GM19238 (cell line): Measurements from ENCODE around the gene RAB31.
"Not testable (repeated sequence)": the region's sequence is repeated elsewhere in the genome, so short reads cannot be mapped to it uniquely, and the experiment has no call there.

Source experiments
- DNase-seq: peaks from one replicate; pipeline ENCODE4 v3.0.0; 2011; ENCODE audit warnings: low spot score; ENCODE audit not compliant: insufficient read length

Gene RAB31, protein sequence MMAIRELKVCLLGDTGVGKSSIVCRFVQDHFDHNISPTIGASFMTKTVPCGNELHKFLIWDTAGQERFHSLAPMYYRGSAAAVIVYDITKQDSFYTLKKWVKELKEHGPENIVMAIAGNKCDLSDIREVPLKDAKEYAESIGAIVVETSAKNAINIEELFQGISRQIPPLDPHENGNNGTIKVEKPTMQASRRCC

DNA sequence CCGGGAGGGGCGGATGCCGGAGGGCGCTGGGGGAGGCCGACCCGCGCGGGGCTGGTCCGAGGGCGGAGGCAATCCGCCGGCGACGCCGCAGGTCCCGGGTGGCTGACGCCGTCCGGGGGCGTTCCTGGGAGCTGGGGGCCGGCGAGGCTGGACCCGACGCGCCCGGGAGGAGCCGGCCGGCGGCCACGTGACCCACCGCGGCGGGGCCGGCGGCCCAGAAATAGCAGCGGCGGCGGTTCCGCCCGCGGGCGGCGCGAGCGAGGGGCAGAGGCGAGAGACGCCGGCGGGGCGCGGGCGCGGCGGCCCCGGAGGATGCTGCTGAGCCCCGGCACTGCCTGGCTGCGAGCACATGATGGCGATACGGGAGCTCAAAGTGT lies at the start of gene RAB31:
TSS of gene RAB31 (plus strand) at position 245 of the 377 bp plus-strand sequence. CDS start at position 350, 105 bp downstream.
- DNase-seq = peak; percentile 62

DNA sequence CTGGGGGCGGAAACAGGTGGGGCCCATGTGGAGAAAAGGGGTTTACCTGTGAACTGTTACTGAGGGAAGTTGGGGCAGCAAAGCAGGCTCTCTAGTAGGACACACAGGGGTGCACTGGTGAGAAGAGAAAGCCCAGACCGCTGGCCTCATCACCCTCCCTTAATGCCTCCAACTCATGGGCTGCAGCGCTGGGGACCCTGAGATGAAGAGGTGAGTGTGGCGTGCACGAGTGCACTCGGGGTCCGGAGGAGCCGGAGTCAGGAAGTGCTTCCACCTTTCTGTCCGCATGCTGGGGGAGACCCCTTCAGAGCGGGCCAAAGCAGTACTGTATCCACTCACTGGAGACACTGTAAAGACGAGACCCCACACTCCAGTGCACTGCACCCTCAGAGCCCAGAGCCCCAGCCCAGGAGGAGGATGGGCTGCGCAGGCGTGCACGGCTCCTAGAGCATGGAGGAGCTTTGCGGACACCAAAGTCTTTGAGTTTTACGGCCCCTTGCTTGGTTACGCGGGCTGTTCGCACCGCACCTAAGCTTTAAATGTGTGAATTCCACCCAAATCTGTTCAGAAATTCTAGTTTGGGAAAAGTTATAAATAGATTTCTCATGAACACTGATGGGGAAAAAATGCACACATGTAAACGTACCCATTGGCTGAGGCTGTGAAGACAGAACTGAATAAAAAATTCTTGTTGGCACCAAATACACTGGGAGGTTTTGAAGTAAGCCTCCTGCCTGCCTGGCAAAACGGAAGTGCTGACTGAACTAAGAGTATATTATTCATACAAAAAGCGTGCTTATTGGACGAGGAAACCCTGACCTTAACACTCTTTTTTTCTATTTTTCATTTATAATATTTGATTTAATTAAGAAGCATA lies 48.4 kb upstream of the RAB31 start:
- no peak for DNase-seq

DNA sequence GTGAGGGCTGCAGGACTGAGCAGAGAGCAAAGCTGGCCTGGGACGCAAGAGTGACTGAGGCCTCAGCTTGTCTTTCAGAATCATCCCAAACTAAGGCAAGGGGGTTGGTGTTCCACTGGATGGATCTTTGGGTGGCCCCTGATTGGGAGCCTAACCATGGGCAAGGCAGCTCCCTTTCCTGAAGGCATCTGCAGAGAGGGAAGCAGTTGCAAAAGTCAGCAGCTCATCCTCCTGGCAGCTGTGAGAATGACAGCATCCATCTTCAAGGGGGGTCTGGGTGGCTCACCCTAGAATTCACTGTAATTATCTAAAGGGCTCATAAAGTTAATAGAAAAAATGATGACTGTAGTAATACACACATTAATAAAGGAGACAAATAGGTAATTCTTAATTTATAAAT lies 46.5 kb upstream of the RAB31 start:
- no peak for DNase-seq

DNA sequence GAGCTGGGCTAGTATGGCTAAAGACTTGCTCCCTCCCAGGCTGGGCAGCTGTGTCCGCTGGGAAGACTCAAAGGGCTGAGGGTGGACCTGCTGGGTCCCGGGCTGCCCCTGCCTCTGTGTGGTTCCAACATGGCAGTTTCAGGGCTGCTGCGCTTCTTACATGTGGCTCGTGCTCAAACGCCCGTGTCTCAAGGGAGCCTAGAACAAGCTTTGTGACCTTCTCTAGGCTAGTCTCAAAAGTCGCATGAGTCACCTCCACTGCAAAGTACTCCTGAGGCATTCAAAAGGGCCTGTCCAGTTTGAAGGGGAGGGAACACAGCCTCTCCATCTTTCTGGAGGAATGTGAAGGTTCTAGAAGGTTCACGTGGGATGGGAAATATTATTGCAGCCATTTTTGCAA lies 44.7 kb upstream of the RAB31 start:
- DNase-seq = no peak

DNA sequence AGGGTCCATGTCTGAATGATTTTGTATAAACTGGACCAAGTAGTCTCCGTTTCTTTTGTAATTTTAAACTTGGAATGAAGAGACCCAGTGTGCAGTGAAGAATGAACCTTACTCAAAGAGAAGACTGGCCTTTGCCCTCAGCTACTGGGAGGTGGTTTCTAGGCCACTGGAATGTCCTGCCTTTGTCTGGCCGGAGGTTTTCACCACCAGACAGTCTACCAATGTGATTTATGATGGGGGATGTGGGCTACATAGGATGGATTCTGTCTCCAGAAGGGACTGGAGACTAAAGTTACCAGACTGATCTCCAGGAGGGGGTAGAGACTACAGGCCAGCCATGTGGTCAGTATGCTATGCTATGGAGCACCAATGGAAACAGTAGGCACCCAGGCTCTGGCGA lies 42.8 kb upstream of the RAB31 start:
- no peak for DNase-seq

DNA sequence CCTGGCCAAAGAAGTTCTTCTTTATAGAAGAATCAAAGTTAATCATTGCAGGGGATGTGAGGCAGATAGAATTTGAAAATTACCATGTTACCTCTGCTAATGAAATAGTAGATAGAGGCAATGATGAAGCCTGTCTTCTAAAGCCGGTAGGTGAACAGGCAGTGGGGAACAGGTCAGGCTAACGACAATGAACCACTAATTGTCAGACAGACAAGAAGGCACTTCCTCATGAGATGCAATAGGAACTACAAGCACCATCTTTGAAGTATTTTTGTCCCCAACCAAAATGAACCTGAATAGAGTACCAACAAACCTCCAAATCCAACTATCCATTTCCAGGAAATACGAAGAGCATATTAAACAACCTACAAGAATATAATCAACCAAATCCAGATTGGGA lies 41.6 kb upstream of the RAB31 start:
- no peak for DNase-seq

DNA sequence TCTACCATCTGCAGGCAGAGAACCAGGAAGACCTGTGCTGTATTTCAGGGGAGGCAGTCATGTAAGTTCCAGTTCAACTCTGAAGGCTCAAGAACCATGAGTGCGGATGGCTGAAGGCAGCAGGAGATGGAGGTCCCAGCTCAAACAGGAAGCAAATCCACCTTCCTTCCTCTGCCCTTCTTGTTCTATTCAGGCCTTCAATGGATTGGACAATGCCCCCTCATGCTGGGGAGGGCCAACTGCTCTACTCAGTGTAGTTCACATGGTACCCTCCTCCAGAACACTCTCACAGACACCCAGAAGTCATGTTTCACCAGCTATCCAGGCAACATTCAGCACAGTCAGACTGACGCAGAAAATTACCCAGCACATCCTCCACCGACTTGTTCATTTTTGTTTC lies 39.1 kb upstream of the RAB31 start:
- DNase-seq = no peak

DNA sequence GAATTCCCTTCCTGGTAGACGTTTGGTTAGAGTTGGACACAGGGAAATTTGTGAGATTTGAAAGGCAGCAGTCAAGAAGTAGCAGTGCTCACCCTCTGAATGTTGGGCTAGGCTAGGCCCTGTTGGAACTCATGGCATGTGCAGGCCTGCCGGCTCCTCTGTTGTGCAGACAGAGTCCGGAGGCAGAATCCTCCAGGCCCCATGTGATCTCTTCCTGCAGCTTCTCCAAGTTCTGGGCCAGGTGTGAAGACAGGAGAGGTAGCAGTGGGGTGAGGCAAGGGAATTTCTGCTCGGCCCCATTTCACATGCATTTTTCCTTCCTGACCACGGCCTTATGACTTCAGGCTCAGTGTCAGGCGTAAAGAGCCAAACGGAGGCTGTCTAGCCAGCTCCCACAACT lies 36.9 kb upstream of the RAB31 start:
- DNase-seq = no peak

DNA sequence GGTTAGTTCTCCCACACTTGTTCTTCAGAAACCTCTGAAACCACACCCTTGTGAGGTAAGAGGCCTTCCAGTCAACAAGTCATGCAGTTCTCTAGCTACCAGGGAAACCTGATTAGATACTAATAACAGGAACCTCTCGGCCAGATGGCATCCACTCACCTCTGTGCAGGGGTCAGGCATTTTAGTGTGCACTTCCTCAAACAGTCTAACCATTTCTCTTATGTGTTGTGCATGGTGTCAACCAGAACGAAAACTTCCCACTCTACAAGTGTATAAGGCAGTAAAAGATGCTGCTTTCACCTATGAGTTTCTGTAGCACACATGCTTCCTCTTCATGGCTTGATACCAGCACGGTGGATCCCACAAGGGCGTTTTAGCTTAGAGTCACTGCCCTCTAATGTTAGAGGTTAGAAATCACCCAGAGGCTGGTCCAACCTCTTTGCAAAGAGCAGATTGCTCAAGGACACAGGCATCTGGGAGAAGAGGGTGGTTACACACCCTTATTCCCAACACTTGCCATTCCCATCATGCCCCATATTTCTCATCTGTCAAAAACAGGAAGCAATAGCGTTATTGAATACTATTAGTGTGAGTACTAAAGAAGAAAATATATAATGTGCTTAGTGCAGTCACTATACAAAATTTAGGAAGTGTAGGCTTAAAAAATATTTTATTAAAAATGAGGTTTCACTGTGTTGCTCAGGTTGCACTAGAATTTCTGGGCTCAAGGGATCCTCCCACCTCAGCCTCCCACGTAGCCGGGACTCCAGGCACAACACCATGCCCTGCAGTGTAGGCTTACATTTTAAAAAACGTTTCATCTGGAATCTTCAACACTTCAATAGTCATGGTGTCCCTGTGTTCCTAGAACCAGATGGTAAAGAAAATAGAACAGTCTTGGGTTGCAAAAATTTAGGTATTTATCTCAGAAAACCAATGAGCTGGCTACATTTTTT lies 34.5 kb upstream of the RAB31 start:
- peak; percentile 89 for DNase-seq

DNA sequence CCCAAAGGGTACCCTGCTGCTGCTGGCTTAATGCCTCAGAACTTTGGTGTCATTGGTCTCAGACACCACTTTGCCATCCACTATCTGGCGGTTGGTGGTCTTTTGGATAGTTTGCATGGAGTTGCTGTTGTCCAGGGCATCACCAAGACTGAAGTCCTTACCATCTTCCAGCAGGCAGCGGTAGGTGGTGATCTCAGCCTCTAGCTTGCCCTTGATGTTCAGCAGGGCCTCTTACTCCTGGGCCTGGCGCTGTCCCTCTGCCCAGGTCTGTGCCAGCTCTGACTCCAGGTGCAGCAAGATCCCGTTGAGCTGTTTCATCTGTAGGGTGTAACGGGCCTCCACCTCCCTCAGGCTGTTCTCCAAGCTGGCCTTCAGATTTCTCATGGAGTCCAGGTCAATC lies 29.9 kb upstream of the RAB31 start:
- not testable (repeated sequence) for DNase-seq

DNA sequence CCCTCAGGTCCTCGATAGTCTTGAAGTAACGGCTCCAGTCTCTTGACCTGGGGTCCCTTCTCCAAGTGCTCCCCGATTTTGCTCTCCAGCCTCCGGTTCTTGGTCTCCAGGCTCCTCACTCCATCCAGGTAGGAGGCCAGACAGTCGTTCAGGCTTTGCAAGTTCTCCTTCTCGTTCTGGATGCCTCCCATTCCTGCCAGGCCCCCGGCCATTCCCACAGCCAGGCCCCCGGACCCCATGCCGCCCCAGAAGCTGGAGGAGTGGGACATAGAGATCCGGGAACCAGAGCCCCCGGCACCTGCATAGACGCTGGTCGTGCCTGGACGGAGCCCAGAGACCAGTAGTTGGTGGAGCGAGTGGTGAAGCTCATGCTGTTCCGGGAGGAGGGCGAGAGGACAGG lies 29.0 kb upstream of the RAB31 start:
- no peak for DNase-seq

DNA sequence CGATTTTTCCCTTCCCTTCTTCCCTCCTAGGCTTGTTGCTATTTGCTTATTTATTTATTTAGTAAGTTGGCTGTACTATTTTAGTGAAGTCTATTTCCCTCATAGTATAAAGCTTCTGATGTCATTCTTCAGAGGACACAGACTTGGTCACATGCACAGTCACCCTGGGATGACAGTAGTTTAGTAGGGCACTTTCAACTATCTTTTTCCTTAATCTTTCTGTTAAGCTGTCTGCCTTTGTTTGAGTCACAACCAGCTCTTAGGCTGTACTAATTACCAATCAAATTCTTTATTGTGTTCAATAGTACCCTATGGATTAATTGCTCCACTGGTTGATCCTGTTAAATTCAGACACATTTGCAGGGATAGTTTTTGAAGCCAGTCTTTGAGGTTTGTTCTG lies 26.9 kb upstream of the RAB31 start:
- DNase-seq = no peak

DNA sequence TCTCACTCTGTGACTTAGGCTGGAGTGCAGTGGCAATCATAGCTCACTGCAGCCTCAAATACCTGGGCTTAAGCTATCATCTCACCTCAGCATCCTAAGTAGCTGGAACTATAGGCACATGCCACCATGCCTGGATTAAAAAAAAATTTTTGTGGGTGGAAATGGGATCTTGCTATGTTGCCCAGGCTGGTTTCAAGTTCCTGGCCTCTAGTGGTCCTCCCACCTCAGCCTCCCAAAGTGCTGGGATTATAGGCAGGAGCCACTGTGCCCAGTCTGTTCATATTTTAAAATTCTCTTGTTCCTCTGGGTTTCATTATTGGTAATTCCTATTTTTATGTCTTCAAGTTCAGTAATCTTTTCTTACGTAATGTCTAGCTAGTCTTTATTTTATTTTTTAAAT lies 25.5 kb upstream of the RAB31 start:
- DNase-seq = no peak

DNA sequence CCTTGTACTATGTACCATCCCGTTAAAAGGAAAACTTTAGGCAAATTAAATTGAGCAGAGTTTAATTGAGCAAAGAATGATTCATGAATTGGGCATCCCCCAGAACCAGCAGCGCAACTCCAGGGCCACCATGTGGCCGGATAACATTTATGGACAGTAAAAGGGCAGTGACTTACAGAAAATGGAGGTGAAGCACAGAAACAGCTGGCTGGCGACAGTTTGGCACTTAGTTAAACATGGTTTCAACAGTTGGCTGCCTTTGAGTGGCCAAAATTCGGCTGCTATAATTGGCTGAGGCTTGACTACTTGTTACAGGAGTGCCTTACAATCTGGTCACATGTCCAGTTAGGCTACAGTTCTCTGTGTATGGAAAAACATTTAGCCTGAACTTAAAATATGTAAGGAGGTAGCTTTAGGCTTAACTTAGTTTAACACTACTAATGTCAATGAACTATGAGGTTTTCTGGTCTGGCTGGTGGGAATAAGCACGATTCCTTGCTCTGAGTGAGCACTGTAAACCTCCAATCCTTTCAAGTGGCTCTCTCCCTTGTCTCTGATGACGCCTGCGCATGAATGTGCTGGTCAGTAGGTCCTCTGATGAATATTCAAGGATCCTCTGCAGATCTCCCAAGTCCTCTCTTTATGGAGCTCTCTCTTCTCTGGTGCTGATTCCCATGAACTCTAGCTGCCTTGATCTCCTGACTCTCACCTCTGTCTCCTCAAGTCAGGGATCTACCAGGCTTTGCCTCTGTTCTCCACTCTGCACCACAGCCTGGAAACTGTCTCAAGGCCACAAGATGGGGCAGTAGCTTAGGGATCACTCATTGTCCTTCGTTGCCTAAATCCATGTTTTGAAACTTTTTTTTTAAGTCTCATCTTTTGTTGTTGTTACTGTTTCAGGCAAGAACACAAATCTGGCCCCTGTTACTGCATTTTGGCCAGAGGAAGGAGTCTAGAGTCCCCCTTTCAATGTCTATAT lies 24.4 kb upstream of the RAB31 start:
- DNase-seq = no peak

DNA sequence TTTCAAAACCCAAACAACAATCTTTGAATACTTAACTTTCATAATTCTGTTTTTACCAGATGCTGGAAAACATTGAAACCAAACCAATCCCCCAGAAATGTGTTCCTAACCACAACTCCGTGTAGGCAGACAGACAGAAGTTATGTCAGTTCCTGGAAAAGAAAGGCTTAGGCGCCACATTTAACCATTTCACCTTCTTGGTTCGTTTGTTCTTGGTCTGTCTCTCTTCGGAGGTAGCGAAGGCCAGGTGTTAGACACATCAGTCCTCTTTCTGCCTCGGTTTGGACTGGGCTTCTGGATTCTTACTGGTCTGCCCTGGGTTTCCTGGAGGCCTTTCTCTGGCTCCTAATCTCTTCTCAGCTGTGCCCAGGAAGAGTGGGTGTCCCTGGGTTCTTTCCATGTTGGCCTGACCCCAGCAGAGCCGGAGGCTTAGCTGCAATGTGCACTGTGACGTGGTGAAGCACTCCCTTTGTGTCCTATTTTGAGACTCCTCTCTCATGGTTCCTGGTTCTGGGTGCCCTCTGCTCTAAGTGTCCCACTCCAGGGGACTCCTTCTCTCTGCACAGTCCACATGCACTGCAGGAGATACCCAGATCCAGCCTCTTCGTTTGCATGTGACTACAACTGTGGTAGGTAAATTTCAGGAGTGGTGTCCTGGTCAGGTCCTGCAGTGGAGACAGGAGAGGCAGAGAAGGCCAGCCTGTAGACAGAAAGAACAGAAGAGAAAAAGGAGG lies 23.1 kb upstream of the RAB31 start:
- DNase-seq = no peak

DNA sequence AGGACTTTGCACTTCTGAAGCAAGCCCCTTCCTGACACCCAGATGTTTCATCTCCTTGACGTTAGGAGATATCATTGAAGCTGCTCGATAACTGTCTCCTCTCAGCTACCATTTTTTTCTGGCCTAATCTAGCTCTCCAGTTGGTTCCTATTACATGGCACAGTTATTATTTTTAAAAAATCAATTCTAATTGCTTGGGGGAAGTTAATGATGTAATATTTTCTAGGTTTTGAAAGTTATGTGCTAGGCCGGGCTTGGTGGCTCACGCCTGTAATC lies 22.5 kb upstream of the RAB31 start:
- DNase-seq = no peak

DNA sequence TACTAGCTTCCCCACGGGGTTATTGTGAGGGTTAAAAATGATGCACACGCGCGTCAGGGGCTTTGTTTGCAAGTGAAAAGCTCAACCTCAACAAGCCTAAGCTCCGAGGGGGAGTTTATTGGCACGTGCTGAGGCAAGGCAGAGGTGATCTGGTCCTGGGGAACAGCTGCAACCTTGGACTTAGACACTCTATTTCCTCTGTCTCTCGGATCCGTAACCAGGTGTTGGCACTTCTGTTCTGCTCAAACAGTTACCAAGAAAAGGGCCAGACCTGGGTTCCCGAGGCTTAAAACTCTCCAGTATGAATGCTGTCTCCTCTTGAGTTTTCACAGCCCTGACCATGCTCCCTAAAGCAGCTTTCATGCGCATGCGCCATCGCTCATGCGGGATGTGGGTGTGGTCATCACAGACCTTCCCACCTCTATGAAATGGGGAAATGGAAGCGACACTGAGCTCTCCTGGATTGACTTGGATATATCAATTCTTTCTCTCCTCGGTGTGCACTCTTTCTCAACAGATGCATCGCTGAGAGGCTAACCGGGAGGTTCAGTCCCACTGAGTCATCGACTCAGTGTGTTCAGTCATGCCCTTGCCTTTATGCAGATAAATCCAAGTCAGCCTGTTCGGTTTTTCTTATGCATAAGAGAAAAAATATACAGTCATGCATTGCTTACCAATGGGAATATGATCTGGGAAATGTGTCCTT lies 19.9 kb upstream of the RAB31 start:
- DNase-seq = no peak

DNA sequence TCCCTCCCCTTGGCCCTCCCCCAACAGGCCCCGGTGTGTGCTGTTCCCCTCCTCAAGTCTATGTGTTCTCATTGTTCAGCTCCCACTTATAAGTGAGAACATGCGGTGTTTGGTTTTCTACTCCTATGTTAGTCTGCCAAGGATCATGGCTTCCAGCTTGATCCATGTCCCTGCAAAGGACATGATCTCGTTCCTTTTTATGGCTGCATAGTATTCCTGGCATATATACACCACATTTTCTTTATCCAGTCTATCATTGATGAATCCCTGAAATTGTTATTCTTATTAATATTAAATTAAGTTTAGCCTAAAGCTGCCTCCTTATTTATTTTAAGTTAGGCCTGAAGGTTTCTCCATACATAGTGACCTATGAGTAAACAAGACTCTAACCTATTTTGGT lies 18.8 kb upstream of the RAB31 start:
- DNase-seq = no peak

DNA sequence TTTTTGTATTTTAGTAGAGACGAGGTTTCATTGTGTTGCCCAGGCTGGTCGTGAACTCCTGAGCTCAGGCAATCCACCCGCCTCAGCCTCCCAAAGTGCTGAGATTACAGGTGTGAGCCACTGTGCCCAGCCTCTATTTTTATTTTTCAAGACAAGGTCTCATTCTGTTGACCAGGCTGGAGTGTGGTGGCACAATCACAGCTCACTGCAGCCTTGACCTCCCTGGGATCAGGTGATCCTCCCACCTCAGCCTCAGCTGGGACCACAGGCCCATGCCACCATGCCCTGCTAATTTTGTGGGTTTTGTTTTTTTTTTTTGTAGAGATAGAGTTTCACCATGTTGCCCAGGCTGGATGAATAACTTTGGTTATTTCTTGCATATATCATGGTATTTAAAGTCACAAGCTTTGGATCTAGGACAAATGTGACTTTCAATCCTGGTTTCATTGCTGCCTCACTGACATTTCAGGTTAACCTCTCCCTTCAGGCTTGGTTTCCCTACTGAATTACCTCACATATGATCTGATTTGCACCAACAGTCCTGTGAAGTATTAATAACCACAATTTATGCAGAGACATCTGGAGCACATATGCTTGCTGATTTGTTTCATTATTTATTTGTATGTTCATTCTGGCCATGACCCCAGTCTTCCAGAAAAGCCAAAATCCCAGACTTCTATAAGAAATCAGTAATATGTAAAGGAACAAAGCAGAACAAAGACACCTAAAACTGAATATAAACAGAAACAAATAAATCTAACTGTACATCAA lies 17.5 kb upstream of the RAB31 start:
- DNase-seq = no peak
